Fibroblast of villous mesenchyme (primary cell): ENCODE measurements around the gene CACNA1H. TPM values are rescaled to one million over a fixed set of nuclear protein-coding genes. Genes with fewer than 3 reads are reported as not detected.

Experiments used
- DNase-seq: peaks from one replicate; pipeline ENCODE4 v3.0.0-alpha.2; 2010; ENCODE audit warnings: low read depth
- H3K4me3 ChIP-seq: 2 replicates; pipeline ENCODE4 v1.5.1; 2011; ENCODE audit warnings: low read depth, mild to moderate bottlenecking, low read length
- CTCF ChIP-seq: IDR thresholded peaks from 2 replicates; pipeline ENCODE4 v1.5.1; 2012; ENCODE audit warnings: low read depth, mild to moderate bottlenecking, low read length; ENCODE audit not compliant: insufficient read depth
- total RNA-seq: library from RNA; depleted of rRNA; stranded (reverse); fragments of >200 nt; gene quantifications from 2 replicates; pipeline ENCODE4 v1.2.3, GENCODE V29; 2012

The CACNA1H gene
- 11.7 and 12.2 TPM in 2 replicates for total RNA-seq

GRCh38 chr16:1152651-1153259 lies at the start of gene CACNA1H:
CACNA1H (plus strand) TSS chr16:1153106; CDS start chr16:1153738, 632 bp downstream.
- DNase-seq: no peak
- peak within 1 kb of the TSS; percentile 27 for H3K4me3 ChIP-seq
- TF ChIP-seq CTCF: no peak

- H3K4me3 ChIP-seq: no peak overlapping the region
- no peak for TF ChIP-seq CTCF
- no peak for DNase-seq
These were observed 49.3 kb upstream of the CACNA1H start for GRCh38 chr16:1103636-1103980.

GRCh38 chr16:1105888-1106620 lies 46.9 kb upstream of the CACNA1H start:
- TF ChIP-seq CTCF: peak; percentile 71
- DNase-seq: peak; percentile 31
- H3K4me3 ChIP-seq: no peak overlapping the region

- H3K4me3 ChIP-seq: no peak overlapping the region
- DNase-seq: no peak
- no peak for TF ChIP-seq CTCF
These were observed 46.2 kb upstream of the CACNA1H start for GRCh38 chr16:1106659-1107058.

GRCh38 chr16:1107141-1107540 lies 45.8 kb upstream of the CACNA1H start:
- no peak for DNase-seq
- H3K4me3 ChIP-seq: no peak overlapping the region
- TF ChIP-seq CTCF: no peak

- H3K4me3 ChIP-seq: no peak overlapping the region
- no peak for DNase-seq
- TF ChIP-seq CTCF: no peak
These were observed 45.2 kb upstream of the CACNA1H start for GRCh38 chr16:1107731-1108130.
